A549 (cell line): Measurements from ENCODE around the gene SCN5A. TPM values are rescaled to one million over a fixed set of nuclear protein-coding genes. Genes with fewer than 3 reads are reported as not detected.

ENCODE experiments used
- ATAC-seq, 2 experiments: fragments of 200-7000 bp in 1 of 2; fragments of >200 bp in 1 of 2; cut with Nextera tagmentation in 1 of 2; cut with Tn5 transposase in 1 of 2; 3 replicates each; pipeline versions ENCODE4 v1.8.0 to v1.9.1; 2018 to 2020; ENCODE audit warnings: mild to moderate bottlenecking in 1 of 2, moderate library complexity in 1 of 2
- CTCF ChIA-PET: fragments of 300-600 bp; sonication (Branson Sonifier 250); formaldehyde crosslinking; extraction: SDS; loops from one replicate; lab custom pipeline; 2021; ENCODE audit warnings: antibody characterized with exemption, inconsistent platforms; lab: Yijun Ruan, JAX
- POLR2A ChIA-PET: fragments of 350-600 bp; formaldehyde crosslinking; extraction: SDS; loops from one replicate; lab custom pipeline; 2021; ENCODE audit warnings: antibody characterized with exemption, inconsistent platforms; lab: Yijun Ruan, JAX
- DNase-seq, 2 experiments: peaks; one replicate each; pipeline versions ENCODE4 v3.0.0 to v3.0.0-alpha.2; 2011 to 2016; ENCODE audit warnings: low read depth in 1 of 2, low spot score in 1 of 2
- FAIRE-seq: peaks from 2 replicates; lab custom pipeline; 2011; peaks lifted over from hg19 to GRCh38; lab: Jason Lieb, UNC
- H3K27ac ChIP-seq, 2 experiments: fragments of >200 bp; sonication (Bioruptor Twin); formaldehyde crosslinking; 3 replicates each; pipeline ENCODE4 v1.5.1; 2016 to 2017
- H3K4me1 ChIP-seq: fragments of >200 bp; sonication (Bioruptor Twin); formaldehyde crosslinking; 3 replicates; pipeline ENCODE4 v1.6.1; 2016
- H3K4me2 ChIP-seq: fragments of >200 bp; sonication (Bioruptor Twin); formaldehyde crosslinking; 3 replicates; pipeline ENCODE4 v1.6.1; 2016
- H3K4me3 ChIP-seq: fragments of >200 bp; sonication (Bioruptor Twin); formaldehyde crosslinking; 3 replicates; pipeline ENCODE4 v1.5.1; 2016
- H3K9me3 ChIP-seq: fragments of >200 bp; sonication (Bioruptor Twin); formaldehyde crosslinking; 3 replicates; pipeline ENCODE4 v1.6.1; 2016
- BHLHE40 ChIP-seq: IDR thresholded peaks from 2 replicates; pipeline ENCODE4 v1.6.1; 2012; ENCODE audit warnings: low read depth, low read length, inconsistent platforms
- CEBPB ChIP-seq, 2 experiments: fragments of >200 bp in 1 of 2; sonication (Bioruptor Twin) in 1 of 2; formaldehyde crosslinking in 1 of 2; IDR thresholded peaks; 2 replicates each; pipeline ENCODE4 v1.6.1; 2012 to 2016
- CHD2 ChIP-seq: fragments of 150-350 bp; IDR thresholded peaks from 2 replicates; pipeline ENCODE4 v1.6.1; 2014; ENCODE audit warnings: low read length; ENCODE audit not compliant: partially characterized antibody
- EHMT2 ChIP-seq: fragments of 200-600 bp; sonication (generic); IDR thresholded peaks from 2 replicates; pipeline ENCODE4 v1.6.1; 2016; ENCODE audit warnings: antibody characterized with exemption, low read depth, mild to moderate bottlenecking, moderate library complexity
- ESRRA ChIP-seq: fragments of 150-350 bp; IDR thresholded peaks from 2 replicates; pipeline ENCODE4 v1.6.1; 2014; ENCODE audit warnings: mild to moderate bottlenecking, low read length, borderline replicate concordance
- GATA3 ChIP-seq: IDR thresholded peaks from 2 replicates; pipeline ENCODE4 v1.6.1; 2012; ENCODE audit warnings: borderline replicate concordance
- HDAC2 ChIP-seq: fragments of 200-600 bp; sonication (generic); IDR thresholded peaks from 2 replicates; pipeline ENCODE4 v1.6.1; 2016
- HOXB5 ChIP-seq: fragments of 250-450 bp; sonication (Bioruptor Pico); IDR thresholded peaks from 2 replicates; pipeline ENCODE4 v1.5.0; 2020; ENCODE audit warnings: mild to moderate bottlenecking, moderate library complexity
- JUNB ChIP-seq: fragments of >200 bp; sonication (Bioruptor Twin); formaldehyde crosslinking; IDR thresholded peaks from 2 replicates; pipeline ENCODE4 v1.6.1; 2016
- RAD21 ChIP-seq, 2 experiments: fragments of >200 bp in 1 of 2; sonication (Bioruptor Twin) in 1 of 2; formaldehyde crosslinking in 1 of 2; IDR thresholded peaks in 1 of 2; conservative IDR thresholded peaks in 1 of 2; 2 replicates in 1 of 2; 3 replicates in 1 of 2; pipeline ENCODE4 v1.6.1; 2012 to 2018; ENCODE audit warnings: inconsistent platforms in 1 of 2
- RARB ChIP-seq: fragments of 250-450 bp; sonication (Bioruptor Pico); IDR thresholded peaks from 2 replicates; pipeline ENCODE4 v1.8.0; 2021; ENCODE audit warnings: mild to moderate bottlenecking, moderate library complexity
- RCOR1 ChIP-seq: fragments of 150-350 bp; IDR thresholded peaks from 2 replicates; pipeline ENCODE4 v1.6.1; 2014; ENCODE audit warnings: antibody characterized with exemption, low read length, low read depth
- RNF2 ChIP-seq: fragments of 200-600 bp; sonication (generic); IDR thresholded peaks from 2 replicates; pipeline ENCODE4 v1.6.1; 2016; ENCODE audit warnings: low read depth, mild to moderate bottlenecking, antibody characterized with exemption, moderate library complexity, borderline replicate concordance
- SMC3 ChIP-seq: fragments of >200 bp; sonication (Bioruptor Twin); formaldehyde crosslinking; IDR thresholded peaks from 3 replicates; pipeline ENCODE4 v1.6.1; 2018; ENCODE audit warnings: inconsistent platforms
- TP53 ChIP-seq: fragments of 250-450 bp; sonication (Bioruptor Pico); IDR thresholded peaks from 2 replicates; pipeline ENCODE4 v1.5.0; 2021; ENCODE audit warnings: mild to moderate bottlenecking, moderate library complexity
- ZC3H11A ChIP-seq: fragments of 450-650 bp; IDR thresholded peaks from 2 replicates; pipeline ENCODE4 v1.6.1; 2014; ENCODE audit warnings: antibody characterized with exemption, mild to moderate bottlenecking
- WGBS: methylation state at CpG from one replicate; pipeline ENCODE4 v1.1.6; 2017; ENCODE audit errors: missing lambda C conversion rate; 5-methylcytosine and 5-hydroxymethylcytosine counted together
- polyA plus RNA-seq, 4 experiments: library from polyadenylated mRNA; depleted of rRNA in 3 of 4; stranded (reverse); fragments of >200 nt; fragmentation: RNase III in 1 of 4; extraction: RNeasy Plus Mini Kit Qiagen cat#74134 plus additional on column Dnase treatment in 1 of 4; gene quantifications; 2 replicates in 3 of 4; 3 replicates in 1 of 4; pipeline ENCODE4 v1.2.3, GENCODE V29; 2011 to 2017
- TF ChIP-seq, protein P1 (sequence below): IDR thresholded peaks from 2 replicates; pipeline ENCODE4 v1.6.1; 2012
- TF ChIP-seq, protein P2 (sequence below): fragments of 150-350 bp; IDR thresholded peaks from 2 replicates; pipeline ENCODE4 v1.6.1; 2014; ENCODE audit warnings: low read depth, mild to moderate bottlenecking, low read length
- TF ChIP-seq, protein P3 (sequence below): fragments of 200-600 bp; sonication (generic); IDR thresholded peaks from 2 replicates; pipeline ENCODE4 v1.6.1; 2016; ENCODE audit warnings: antibody characterized with exemption, mild to moderate bottlenecking, moderate library complexity
- TF ChIP-seq, protein P4 (sequence below): fragments of 450-650 bp; IDR thresholded peaks from 2 replicates; pipeline ENCODE4 v1.6.1; 2014; ENCODE audit warnings: antibody characterized with exemption
- TF ChIP-seq, protein P5 (sequence below): fragments of >200 bp; sonication (Bioruptor Twin); formaldehyde crosslinking; IDR thresholded peaks from 3 replicates; pipeline ENCODE4 v1.6.1; 2016
- TF ChIP-seq, protein P6 (sequence below): IDR thresholded peaks from 2 replicates; pipeline ENCODE4 v1.6.1; 2012; ENCODE audit warnings: low read depth, borderline replicate concordance

Gene SCN5A
- polyA plus RNA-seq, 2 of the 4 experiments (the other 2 are of a cell fraction): 0.09 to 0.19 TPM

DNA sequence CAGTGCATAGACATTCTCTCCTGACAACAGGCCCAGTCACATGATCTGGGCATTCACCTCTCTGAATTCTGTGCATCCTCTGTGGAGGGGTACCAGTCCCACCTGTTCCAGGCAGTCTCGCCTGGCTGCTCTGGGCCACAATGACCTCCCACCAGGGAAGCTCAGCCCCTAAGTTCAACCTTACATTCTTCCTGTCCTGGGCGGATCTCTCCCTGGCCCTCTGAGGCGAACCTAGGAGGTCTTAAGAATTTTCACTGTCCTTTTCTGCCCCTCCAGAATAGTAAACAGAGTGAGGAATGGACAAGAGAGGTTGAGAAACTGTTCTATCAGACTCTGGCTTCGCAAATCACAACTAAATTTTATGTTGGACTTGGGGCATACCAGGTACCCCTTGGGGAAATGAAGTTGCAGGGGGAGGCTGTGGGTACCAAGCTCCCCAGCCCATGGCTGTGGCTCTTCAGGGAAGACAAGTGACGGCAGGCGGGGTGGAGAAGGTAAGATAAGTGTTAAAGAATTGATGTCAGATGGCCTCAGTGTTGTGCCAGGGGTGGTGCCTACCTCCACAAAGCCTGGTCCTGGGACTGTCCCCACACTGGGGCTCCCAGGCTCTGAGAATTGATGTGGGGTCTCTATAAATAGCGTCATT lies 5.3 kb downstream of the SCN5A start:
- no peak for DNase-seq
- CTCF ChIA-PET: interaction anchor here (1.0 to 6.7 kb wide), 5 partner anchors 12 to 356 kb away, joined by 3 to 52 read pairs (median 3); no protein-coding TSS in a partner anchor
- ATAC-seq: no peak

DNA sequence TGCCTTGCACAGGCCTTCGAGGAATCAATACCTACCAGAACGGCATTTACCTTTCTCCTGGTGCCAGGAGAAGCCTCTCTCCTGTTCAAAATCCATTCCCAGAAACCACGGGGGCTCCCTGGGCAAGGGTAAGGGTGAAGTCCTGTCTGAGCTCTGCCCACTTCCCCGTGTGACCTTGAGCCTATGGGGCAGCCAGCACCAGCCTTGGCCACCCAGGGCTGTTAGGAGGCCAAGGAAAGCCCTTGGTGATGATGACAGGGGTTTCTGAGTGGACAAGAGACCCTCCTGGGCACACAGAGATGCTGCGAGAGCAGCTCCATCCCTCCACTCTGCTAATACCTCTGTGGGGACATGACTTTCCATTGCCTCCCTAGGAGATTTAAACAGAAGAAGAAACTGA lies 5.9 kb downstream of the SCN5A start:
- Histone ChIP-seq H3K4me1 (no peaks in the 10 kb centered on the region), H3K9me3 (no peaks in the 10 kb centered on the region), H3K4me2 (no peak overlapping the region), H3K27ac (no peak overlapping the region), H3K4me3 (no peak overlapping the region)
- POLR2A ChIA-PET: no interaction called here
- TF ChIP-seq RAD21 (conservative IDR thresholded peaks at IDR 0.05 in 1 of 2, IDR thresholded peaks at IDR 0.05 in 1 of 2): no peak
- TF ChIP-seq ESRRA: no peak
- TF ChIP-seq HDAC2: no peak
- TF ChIP-seq RNF2: no peak
- TF ChIP-seq CHD2: no peak
- TF ChIP-seq HOXB5: no peak
- TF ChIP-seq, protein P1, sequence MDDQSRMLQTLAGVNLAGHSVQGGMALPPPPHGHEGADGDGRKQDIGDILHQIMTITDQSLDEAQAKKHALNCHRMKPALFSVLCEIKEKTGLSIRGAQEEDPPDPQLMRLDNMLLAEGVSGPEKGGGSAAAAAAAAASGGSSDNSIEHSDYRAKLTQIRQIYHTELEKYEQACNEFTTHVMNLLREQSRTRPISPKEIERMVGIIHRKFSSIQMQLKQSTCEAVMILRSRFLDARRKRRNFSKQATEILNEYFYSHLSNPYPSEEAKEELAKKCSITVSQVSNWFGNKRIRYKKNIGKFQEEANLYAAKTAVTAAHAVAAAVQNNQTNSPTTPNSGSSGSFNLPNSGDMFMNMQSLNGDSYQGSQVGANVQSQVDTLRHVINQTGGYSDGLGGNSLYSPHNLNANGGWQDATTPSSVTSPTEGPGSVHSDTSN: no peak
- TF ChIP-seq ZC3H11A: no peak
- TF ChIP-seq JUNB: no peak
- TF ChIP-seq RARB (CRISPR knock-in tag): no peak
- TF ChIP-seq TP53 (CRISPR knock-in tag): no peak
- TF ChIP-seq, protein P2, sequence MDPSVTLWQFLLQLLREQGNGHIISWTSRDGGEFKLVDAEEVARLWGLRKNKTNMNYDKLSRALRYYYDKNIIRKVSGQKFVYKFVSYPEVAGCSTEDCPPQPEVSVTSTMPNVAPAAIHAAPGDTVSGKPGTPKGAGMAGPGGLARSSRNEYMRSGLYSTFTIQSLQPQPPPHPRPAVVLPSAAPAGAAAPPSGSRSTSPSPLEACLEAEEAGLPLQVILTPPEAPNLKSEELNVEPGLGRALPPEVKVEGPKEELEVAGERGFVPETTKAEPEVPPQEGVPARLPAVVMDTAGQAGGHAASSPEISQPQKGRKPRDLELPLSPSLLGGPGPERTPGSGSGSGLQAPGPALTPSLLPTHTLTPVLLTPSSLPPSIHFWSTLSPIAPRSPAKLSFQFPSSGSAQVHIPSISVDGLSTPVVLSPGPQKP: no peak
- TF ChIP-seq SMC3: no peak
- TF ChIP-seq CEBPB (IDR thresholded peaks at IDR 0.05): no peak
- no peak for TF ChIP-seq BHLHE40
- no peak for TF ChIP-seq RCOR1
- TF ChIP-seq, protein P3, sequence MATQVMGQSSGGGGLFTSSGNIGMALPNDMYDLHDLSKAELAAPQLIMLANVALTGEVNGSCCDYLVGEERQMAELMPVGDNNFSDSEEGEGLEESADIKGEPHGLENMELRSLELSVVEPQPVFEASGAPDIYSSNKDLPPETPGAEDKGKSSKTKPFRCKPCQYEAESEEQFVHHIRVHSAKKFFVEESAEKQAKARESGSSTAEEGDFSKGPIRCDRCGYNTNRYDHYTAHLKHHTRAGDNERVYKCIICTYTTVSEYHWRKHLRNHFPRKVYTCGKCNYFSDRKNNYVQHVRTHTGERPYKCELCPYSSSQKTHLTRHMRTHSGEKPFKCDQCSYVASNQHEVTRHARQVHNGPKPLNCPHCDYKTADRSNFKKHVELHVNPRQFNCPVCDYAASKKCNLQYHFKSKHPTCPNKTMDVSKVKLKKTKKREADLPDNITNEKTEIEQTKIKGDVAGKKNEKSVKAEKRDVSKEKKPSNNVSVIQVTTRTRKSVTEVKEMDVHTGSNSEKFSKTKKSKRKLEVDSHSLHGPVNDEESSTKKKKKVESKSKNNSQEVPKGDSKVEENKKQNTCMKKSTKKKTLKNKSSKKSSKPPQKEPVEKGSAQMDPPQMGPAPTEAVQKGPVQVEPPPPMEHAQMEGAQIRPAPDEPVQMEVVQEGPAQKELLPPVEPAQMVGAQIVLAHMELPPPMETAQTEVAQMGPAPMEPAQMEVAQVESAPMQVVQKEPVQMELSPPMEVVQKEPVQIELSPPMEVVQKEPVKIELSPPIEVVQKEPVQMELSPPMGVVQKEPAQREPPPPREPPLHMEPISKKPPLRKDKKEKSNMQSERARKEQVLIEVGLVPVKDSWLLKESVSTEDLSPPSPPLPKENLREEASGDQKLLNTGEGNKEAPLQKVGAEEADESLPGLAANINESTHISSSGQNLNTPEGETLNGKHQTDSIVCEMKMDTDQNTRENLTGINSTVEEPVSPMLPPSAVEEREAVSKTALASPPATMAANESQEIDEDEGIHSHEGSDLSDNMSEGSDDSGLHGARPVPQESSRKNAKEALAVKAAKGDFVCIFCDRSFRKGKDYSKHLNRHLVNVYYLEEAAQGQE: no peak
- TF ChIP-seq GATA3: no peak
- 33% methylated on average over 5 of the region's 5 CpGs for WGBS
- CTCF ChIA-PET: interaction anchor here (1.0 to 6.7 kb wide), 5 partner anchors 12 to 356 kb away, joined by 3 to 52 read pairs (median 3); no protein-coding TSS in a partner anchor
- FAIRE-seq: no peak
- no peak for DNase-seq
- no peak for ATAC-seq

More for the DNA sequence above, 5.3 kb downstream of the SCN5A start:
- Histone ChIP-seq H3K4me2 (no peak overlapping the region), H3K27ac (no peak overlapping the region), H3K4me1 (no peaks in the 10 kb centered on the region), H3K4me3 (no peak overlapping the region), H3K9me3 (no peaks in the 10 kb centered on the region)
- TF ChIP-seq HDAC2 (no peak), EHMT2 (no peak), GATA3 (no peak)
- TF ChIP-seq, protein P4, sequence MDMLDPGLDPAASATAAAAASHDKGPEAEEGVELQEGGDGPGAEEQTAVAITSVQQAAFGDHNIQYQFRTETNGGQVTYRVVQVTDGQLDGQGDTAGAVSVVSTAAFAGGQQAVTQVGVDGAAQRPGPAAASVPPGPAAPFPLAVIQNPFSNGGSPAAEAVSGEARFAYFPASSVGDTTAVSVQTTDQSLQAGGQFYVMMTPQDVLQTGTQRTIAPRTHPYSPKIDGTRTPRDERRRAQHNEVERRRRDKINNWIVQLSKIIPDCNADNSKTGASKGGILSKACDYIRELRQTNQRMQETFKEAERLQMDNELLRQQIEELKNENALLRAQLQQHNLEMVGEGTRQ: no peak
- TF ChIP-seq, protein P5, sequence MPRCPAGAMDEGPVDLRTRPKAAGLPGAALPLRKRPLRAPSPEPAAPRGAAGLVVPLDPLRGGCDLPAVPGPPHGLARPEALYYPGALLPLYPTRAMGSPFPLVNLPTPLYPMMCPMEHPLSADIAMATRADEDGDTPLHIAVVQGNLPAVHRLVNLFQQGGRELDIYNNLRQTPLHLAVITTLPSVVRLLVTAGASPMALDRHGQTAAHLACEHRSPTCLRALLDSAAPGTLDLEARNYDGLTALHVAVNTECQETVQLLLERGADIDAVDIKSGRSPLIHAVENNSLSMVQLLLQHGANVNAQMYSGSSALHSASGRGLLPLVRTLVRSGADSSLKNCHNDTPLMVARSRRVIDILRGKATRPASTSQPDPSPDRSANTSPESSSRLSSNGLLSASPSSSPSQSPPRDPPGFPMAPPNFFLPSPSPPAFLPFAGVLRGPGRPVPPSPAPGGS: no peak
- TF ChIP-seq, protein P6, sequence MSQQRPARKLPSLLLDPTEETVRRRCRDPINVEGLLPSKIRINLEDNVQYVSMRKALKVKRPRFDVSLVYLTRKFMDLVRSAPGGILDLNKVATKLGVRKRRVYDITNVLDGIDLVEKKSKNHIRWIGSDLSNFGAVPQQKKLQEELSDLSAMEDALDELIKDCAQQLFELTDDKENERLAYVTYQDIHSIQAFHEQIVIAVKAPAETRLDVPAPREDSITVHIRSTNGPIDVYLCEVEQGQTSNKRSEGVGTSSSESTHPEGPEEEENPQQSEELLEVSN: no peak
- POLR2A ChIA-PET: no interaction called here
- FAIRE-seq: no peak
- 28% methylated on average over 7 of the region's 7 CpGs for WGBS
